CD8-positive, alpha-beta memory T cell (primary cell): Measurements from ENCODE around the gene ABHD10. TPM values are rescaled to one million over a fixed set of nuclear protein-coding genes. Genes with fewer than 3 reads are reported as not detected.

ENCODE experiments used
- CTCF ChIA-PET: fragments of 350-600 bp; sonication (Branson Sonifier 250); formaldehyde crosslinking; loops from one replicate; lab custom pipeline; 2021; ENCODE audit warnings: antibody characterized with exemption; lab: Charles Lee
- POLR2A ChIA-PET: fragments of 350-600 bp; sonication (Branson Sonifier 250); formaldehyde crosslinking; loops from one replicate; lab custom pipeline; 2021; ENCODE audit warnings: antibody characterized with exemption; lab: Charles Lee
- DNase-seq, 5 donors: peaks; one replicate each; pipeline versions ENCODE4 v3.0.0 to v3.0.0-alpha.2; 2020 to 2022; ENCODE audit warnings: mixed read lengths in 1 of 5
- H3K27ac ChIP-seq: one replicate; pipeline ENCODE4 v1.7.0; 2013; ENCODE audit warnings: low read depth, mild to moderate bottlenecking, low read length, moderate library complexity
- H3K27me3 ChIP-seq: 2 replicates; pipeline ENCODE4 v1.7.0; 2013; ENCODE audit warnings: low read length, mild to moderate bottlenecking; ENCODE audit not compliant: insufficient read depth, poor library complexity, severe bottlenecking
- H3K36me3 ChIP-seq: 2 replicates; pipeline ENCODE4 v1.7.0; 2013; ENCODE audit warnings: mild to moderate bottlenecking, low read length, moderate library complexity; ENCODE audit not compliant: insufficient read depth
- H3K4me1 ChIP-seq: 2 replicates; pipeline ENCODE4 v1.7.0; 2013; ENCODE audit warnings: mild to moderate bottlenecking, low read length, moderate library complexity; ENCODE audit not compliant: insufficient read depth
- H3K4me3 ChIP-seq: 2 replicates; pipeline ENCODE4 v1.7.0; 2013; ENCODE audit warnings: mild to moderate bottlenecking, low read length
- H3K9me3 ChIP-seq: 2 replicates; pipeline ENCODE4 v1.7.0; 2013; ENCODE audit warnings: mild to moderate bottlenecking, low read length
- H3K27ac Mint-ChIP-seq, 8 donors: one replicate each; pipeline ENCODE4 v1.8.0; 2020 to 2021; ENCODE audit warnings: mixed read lengths in 8 of 8, mild to moderate bottlenecking in 6 of 8, inconsistent platforms in 3 of 8, moderate library complexity in 3 of 8
- H3K27me3 Mint-ChIP-seq, 2 donors: one replicate each; pipeline ENCODE4 v1.8.0; 2020 to 2021; ENCODE audit warnings: mixed read lengths in 2 of 2, mild to moderate bottlenecking in 1 of 2, moderate library complexity in 1 of 2
- H3K36me3 Mint-ChIP-seq, 3 donors: one replicate each; pipeline ENCODE4 v1.8.0; 2020 to 2021; ENCODE audit warnings: mixed read lengths in 3 of 3, inconsistent platforms in 1 of 3, mild to moderate bottlenecking in 1 of 3
- H3K4me1 Mint-ChIP-seq, 3 donors: one replicate each; pipeline ENCODE4 v1.8.0; 2020 to 2021; ENCODE audit warnings: mixed read lengths in 3 of 3, inconsistent platforms in 1 of 3, mild to moderate bottlenecking in 1 of 3
- H3K4me3 Mint-ChIP-seq, 7 donors: one replicate each; pipeline ENCODE4 v1.8.0; 2020 to 2021; ENCODE audit warnings: mixed read lengths in 7 of 7, mild to moderate bottlenecking in 6 of 7, moderate library complexity in 4 of 7, inconsistent platforms in 2 of 7
- H3K9me3 Mint-ChIP-seq, 5 donors: one replicate each; pipeline ENCODE4 v1.8.0; 2020 to 2022; ENCODE audit warnings: mixed read lengths in 5 of 5, mild to moderate bottlenecking in 3 of 5, moderate library complexity in 2 of 5, inconsistent platforms in 1 of 5
- polyA plus RNA-seq: library from polyadenylated mRNA; unstranded; fragments of 300-500 nt; fragmentation: Illumina TruSeq; gene quantifications from one replicate; pipeline ENCODE4 v1.2.3, GENCODE V29; 2021
- total RNA-seq, 2 experiments: library from RNA; stranded (reverse); gene quantifications; one replicate each; pipeline ENCODE4 v1.2.3, GENCODE V29; 2021

Gene ABHD10
- total and polyA plus RNA-seq, 3 experiments from 2014 or later = 30.6 to 44.1 (median 43.1) TPM

- Mint-ChIP-seq H3K4me3 (no peak overlapping the region), H3K27ac (peak overlapping the region in 3 of 8 donors; percentile 7 to 8 (median 7)), H3K36me3 (peaks cover 0 to 5% (median 4%) of the 10 kb centered on the region in 3 donors), H3K4me1 (peaks cover 3 to 9% (median 4%) of the 10 kb centered on the region in 3 donors), H3K9me3 (no peaks in the 10 kb centered on the region), H3K27me3 (no peaks in the 10 kb centered on the region)
- no peaks in the 10 kb centered on the region for H3K9me3 ChIP-seq
- H3K27me3 ChIP-seq = no peaks in the 10 kb centered on the region
- H3K27ac ChIP-seq = no peak overlapping the region
- ChIA-PET POLR2A (interaction anchor here (1.2 kb wide), 1 partner anchor 11 kb away, joined by 5 read pairs; the partner anchor contains the start of gene ABHD10), CTCF (interaction anchor here (0.7 to 12.0 kb wide), 19 partner anchors 9 to 508 kb away, joined by 3 to 190 read pairs (median 5); partner anchors contain the start of gene ABHD10)
- H3K4me3 ChIP-seq = no peak overlapping the region
- peak; percentile 61 to 84 (median 67) for DNase-seq
- no peaks in the 10 kb centered on the region for H3K36me3 ChIP-seq
- H3K4me1 ChIP-seq = peaks cover 3% of the 10 kb centered on the region
Measured at GRCh38 chr3:111967651-111968274, 11.1 kb upstream of the ABHD10 start.

DNA sequence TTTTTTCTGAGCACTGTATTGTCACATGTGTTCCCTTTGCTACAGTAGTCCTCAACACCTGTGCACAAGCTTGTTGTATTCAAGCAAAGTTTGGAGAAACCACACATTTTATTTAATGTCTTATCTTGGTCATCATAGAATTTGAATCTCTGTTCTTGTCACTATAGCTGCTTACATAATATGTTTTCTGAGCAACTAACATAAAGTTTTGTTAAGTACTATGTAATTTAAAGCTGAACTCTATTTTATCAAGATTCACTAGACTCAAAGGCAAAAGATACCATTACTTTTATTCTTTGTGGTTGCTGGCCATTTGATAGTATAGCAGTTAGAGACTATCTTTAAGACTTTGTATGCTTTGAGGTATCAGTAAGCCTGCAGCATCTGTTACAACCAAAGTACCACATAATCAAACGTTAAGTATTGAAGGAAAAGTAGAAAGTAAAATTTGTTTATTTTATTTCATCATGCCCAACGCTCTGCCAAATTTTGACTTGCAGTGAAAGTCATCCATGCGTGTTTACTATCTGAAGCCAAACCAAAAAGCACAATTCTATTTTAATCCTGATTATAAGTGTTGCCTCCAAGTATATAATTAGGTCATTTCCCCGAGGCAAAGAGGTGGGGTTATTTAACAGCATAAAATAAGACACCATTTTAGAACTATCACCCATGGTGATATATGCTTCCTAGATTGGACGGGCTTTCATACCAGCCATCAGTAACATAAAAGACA is 10.3 kb upstream of the ABHD10 start:
- no peaks in the 10 kb centered on the region for H3K9me3 ChIP-seq
- Mint-ChIP-seq H3K27me3 (no peaks in the 10 kb centered on the region), H3K27ac (no peak overlapping the region), H3K4me1 (peaks cover 3 to 9% (median 4%) of the 10 kb centered on the region in 3 donors), H3K4me3 (no peak overlapping the region), H3K9me3 (no peaks in the 10 kb centered on the region), H3K36me3 (peaks cover 0 to 4% (median 3%) of the 10 kb centered on the region in 3 donors)
- ChIA-PET CTCF (interaction anchor here (0.7 to 12.0 kb wide), 16 partner anchors 9 to 301 kb away, joined by 3 to 190 read pairs (median 6); partner anchors contain the start of gene ABHD10), POLR2A (interaction anchor here (1.2 kb wide), 1 partner anchor 11 kb away, joined by 5 read pairs; the partner anchor contains the start of gene ABHD10)
- H3K4me3 ChIP-seq = no peak overlapping the region
- peaks cover 3% of the 10 kb centered on the region for H3K4me1 ChIP-seq
- H3K36me3 ChIP-seq = no peaks in the 10 kb centered on the region
- DNase-seq = no peak
- no peaks in the 10 kb centered on the region for H3K27me3 ChIP-seq
- no peak overlapping the region for H3K27ac ChIP-seq

- CTCF ChIA-PET = interaction anchor here (1.5 to 12.0 kb wide), 5 partner anchors 7 to 301 kb away, joined by 3 to 190 read pairs (median 9); partner anchors contain the start of gene ABHD10
- Mint-ChIP-seq H3K27me3 (no peaks in the 10 kb centered on the region), H3K4me3 (no peak overlapping the region), H3K27ac (no peak overlapping the region), H3K36me3 (peaks cover 0 to 7% (median 4%) of the 10 kb centered on the region in 3 donors), H3K9me3 (no peaks in the 10 kb centered on the region), H3K4me1 (peaks cover 3 to 9% (median 4%) of the 10 kb centered on the region in 3 donors)
- no peak overlapping the region for H3K4me3 ChIP-seq
- no peak overlapping the region for H3K27ac ChIP-seq
- POLR2A ChIA-PET = interaction anchor here (0.9 kb wide), 1 partner anchor 8 kb away, joined by 3 read pairs; the partner anchor contains the start of gene ABHD10
- no peaks in the 10 kb centered on the region for H3K36me3 ChIP-seq
- no peaks in the 10 kb centered on the region for H3K27me3 ChIP-seq
- peaks cover 3% of the 10 kb centered on the region for H3K4me1 ChIP-seq
- no peak for DNase-seq
- no peaks in the 10 kb centered on the region for H3K9me3 ChIP-seq
Measured at GRCh38 chr3:111970376-111970775, 8.4 kb upstream of the ABHD10 start.

DNA sequence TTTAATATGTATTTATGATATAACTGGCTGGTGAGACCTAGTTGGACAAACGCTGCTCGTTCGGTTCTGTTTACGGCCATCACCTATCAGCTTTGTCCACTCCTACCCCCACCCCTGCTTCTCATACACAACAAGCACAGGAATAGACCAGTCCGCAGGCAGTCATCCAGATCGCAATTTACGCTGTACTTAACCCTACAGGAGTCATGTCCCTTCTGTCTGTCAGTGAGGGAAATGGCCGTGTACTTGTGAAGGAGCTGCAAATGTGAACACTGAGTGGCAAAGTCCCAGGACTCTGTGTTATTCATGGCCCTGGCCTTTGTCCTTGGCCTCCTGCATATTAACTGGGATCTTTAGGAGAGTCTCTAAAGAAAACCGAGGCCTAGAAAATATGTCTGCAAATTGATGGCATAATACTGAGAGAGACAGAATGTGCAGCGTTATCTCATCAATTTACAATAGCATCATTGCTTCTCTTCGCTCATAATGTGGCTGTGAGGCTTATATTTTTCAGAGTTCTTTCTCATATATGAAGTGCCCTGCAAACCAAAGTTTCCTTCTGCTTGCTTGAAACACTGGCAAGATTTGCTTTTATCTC is 7.2 kb upstream of the ABHD10 start:
- no peaks in the 10 kb centered on the region for H3K27me3 Mint-ChIP-seq
- no peak overlapping the region for H3K27ac Mint-ChIP-seq
- Histone ChIP-seq H3K27me3 (no peaks in the 10 kb centered on the region), H3K9me3 (no peaks in the 10 kb centered on the region), H3K36me3 (no peaks in the 10 kb centered on the region), H3K27ac (no peak overlapping the region), H3K4me3 (no peak overlapping the region), H3K4me1 (peaks cover 3% of the 10 kb centered on the region)
- no peak for DNase-seq
- POLR2A ChIA-PET = no interaction called here
- H3K4me1 Mint-ChIP-seq = peaks cover 3 to 9% (median 4%) of the 10 kb centered on the region in 3 donors
- no peaks in the 10 kb centered on the region for H3K9me3 Mint-ChIP-seq
- peaks cover 0 to 7% (median 4%) of the 10 kb centered on the region in 3 donors for H3K36me3 Mint-ChIP-seq
- CTCF ChIA-PET = interaction anchor here (2.4 to 12.0 kb wide), 2 partner anchors 42 to 255 kb away, joined by 6 to 190 read pairs; no protein-coding TSS in a partner anchor
- H3K4me3 Mint-ChIP-seq = no peak overlapping the region

DNA sequence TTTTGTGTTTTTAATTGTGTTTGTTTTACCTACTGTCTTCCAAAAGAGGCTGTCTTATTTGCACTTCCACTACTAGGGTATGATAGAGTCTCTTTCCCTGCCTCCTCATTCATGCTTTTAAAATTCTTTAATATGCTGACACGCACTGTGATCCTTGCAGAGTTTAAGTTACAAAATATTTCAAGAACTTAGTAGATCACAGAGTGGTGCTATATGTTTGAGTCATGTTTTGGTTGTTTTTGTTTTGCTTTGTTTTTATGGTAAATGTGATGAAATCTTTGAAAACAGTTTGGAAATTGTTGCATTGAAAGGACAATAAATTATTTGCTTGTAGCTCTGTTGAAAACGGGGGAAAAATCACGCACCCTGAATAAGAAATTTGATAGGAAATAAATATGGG is 5.9 kb upstream of the ABHD10 start:
- no peak for DNase-seq
- Mint-ChIP-seq H3K27me3 (no peaks in the 10 kb centered on the region), H3K9me3 (no peaks in the 10 kb centered on the region), H3K36me3 (peaks cover 0 to 7% (median 2%) of the 10 kb centered on the region in 3 donors), H3K4me1 (no peaks in the 10 kb centered on the region), H3K4me3 (no peak overlapping the region), H3K27ac (no peak overlapping the region)
- H3K4me3 ChIP-seq = no peak overlapping the region
- no peaks in the 10 kb centered on the region for H3K27me3 ChIP-seq
- POLR2A ChIA-PET = no interaction called here
- no peaks in the 10 kb centered on the region for H3K9me3 ChIP-seq
- CTCF ChIA-PET = interaction anchor here (0.9 to 12.0 kb wide), 2 partner anchors 30 to 256 kb away, joined by 3 to 190 read pairs; no protein-coding TSS in a partner anchor
- H3K4me1 ChIP-seq = no peaks in the 10 kb centered on the region
- no peak overlapping the region for H3K27ac ChIP-seq
- no peaks in the 10 kb centered on the region for H3K36me3 ChIP-seq

GRCh38 chr3:111975131-111975530 is 3.7 kb upstream of the ABHD10 start:
- no peaks in the 10 kb centered on the region for H3K9me3 ChIP-seq
- H3K27ac Mint-ChIP-seq = peak overlapping the region in 1 of 8 donors; percentile 54
- POLR2A ChIA-PET = no interaction called here
- H3K4me1 ChIP-seq = peaks cover 9% of the 10 kb centered on the region
- H3K36me3 ChIP-seq = no peaks in the 10 kb centered on the region
- no peak overlapping the region for H3K4me3 ChIP-seq
- no peak overlapping the region for H3K4me3 Mint-ChIP-seq
- no peak for DNase-seq
- H3K27me3 Mint-ChIP-seq = peaks cover 0 to 2% of the 10 kb centered on the region in 2 donors
- no peaks in the 10 kb centered on the region for H3K9me3 Mint-ChIP-seq
- H3K4me1 Mint-ChIP-seq = peaks cover 13 to 15% (median 13%) of the 10 kb centered on the region in 3 donors
- H3K36me3 Mint-ChIP-seq = peaks cover 0 to 11% (median 2%) of the 10 kb centered on the region in 3 donors
- CTCF ChIA-PET = interaction anchor here (1.0 to 2.4 kb wide), 3 partner anchors 115 to 259 kb away, joined by 3 to 14 read pairs (median 4); no protein-coding TSS in a partner anchor
- no peaks in the 10 kb centered on the region for H3K27me3 ChIP-seq
- no peak overlapping the region for H3K27ac ChIP-seq

- H3K9me3 Mint-ChIP-seq = no peaks in the 10 kb centered on the region
- ChIA-PET CTCF (interaction anchor here (3.9 kb wide), 1 partner anchor 8 kb away, joined by 28 read pairs; no protein-coding TSS in a partner anchor), POLR2A (no interaction called here)
- H3K27ac Mint-ChIP-seq = no peak overlapping the region
- Histone ChIP-seq H3K27me3 (no peaks in the 10 kb centered on the region), H3K27ac (no peak overlapping the region), H3K4me3 (no peak overlapping the region), H3K9me3 (no peaks in the 10 kb centered on the region), H3K4me1 (peaks cover 20% of the 10 kb centered on the region), H3K36me3 (no peaks in the 10 kb centered on the region)
- peaks cover 0 to 2% of the 10 kb centered on the region in 2 donors for H3K27me3 Mint-ChIP-seq
- H3K4me1 Mint-ChIP-seq = peaks cover 25 to 26% (median 25%) of the 10 kb centered on the region in 3 donors
- H3K4me3 Mint-ChIP-seq = peak overlapping the region in 1 of 7 donors; percentile 43
- H3K36me3 Mint-ChIP-seq = peaks cover 0 to 11% (median 2%) of the 10 kb centered on the region in 3 donors
- no peak for DNase-seq
Measured at GRCh38 chr3:111976254-111976653, 2.6 kb upstream of the ABHD10 start.
